ENCODE data around the gene HDAC4.

HDAC4 gene

GRCh38 chr2:239343946-239344856 is 56.6 kb downstream of the HDAC4 start:
- DNase-seq, result no peak

GRCh38 chr2:239343460-239343859 is 57.4 kb downstream of the HDAC4 start:
- no peak for DNase-seq

- no peak for DNase-seq
These were observed 59.0 kb downstream of the HDAC4 start for GRCh38 chr2:239341840-239342239.

GRCh38 chr2:239341146-239341732 is 59.6 kb downstream of the HDAC4 start:
- DNase-seq, result no peak

- no peak for DNase-seq
These were observed 60.9 kb downstream of the HDAC4 start for GRCh38 chr2:239339726-239340601.

- DNase-seq, result no peak
These were observed 61.6 kb downstream of the HDAC4 start for GRCh38 chr2:239339241-239339640.

GRCh38 chr2:239337877-239338484 is 62.8 kb downstream of the HDAC4 start:
- no peak for DNase-seq

- DNase-seq, result no peak
These were observed 63.5 kb downstream of the HDAC4 start for GRCh38 chr2:239337122-239337876.

GRCh38 chr2:239331560-239331959 is 69.3 kb downstream of the HDAC4 start:
- DNase-seq, result no peak

- no peak for DNase-seq
These were observed 70.0 kb downstream of the HDAC4 start for GRCh38 chr2:239330836-239331235.

GRCh38 chr2:239329972-239330572 is 70.7 kb downstream of the HDAC4 start:
- no peak for DNase-seq

GRCh38 chr2:239329284-239329971 is 71.4 kb downstream of the HDAC4 start:
- DNase-seq, result no peak

- peak; percentile 74 for DNase-seq
These were observed 72.2 kb downstream of the HDAC4 start for GRCh38 chr2:239328351-239329191.

GRCh38 chr2:239327536-239328350 is 73.1 kb downstream of the HDAC4 start:
- no peak for DNase-seq

GRCh38 chr2:239326831-239327535 is 73.8 kb downstream of the HDAC4 start:
- DNase-seq, result peak; percentile 6

GRCh38 chr2:239324456-239324855 is 76.4 kb downstream of the HDAC4 start:
- DNase-seq, result no peak

GRCh38 chr2:239323447-239323846 is 77.4 kb downstream of the HDAC4 start:
- no peak for DNase-seq

GRCh38 chr2:239322416-239323086 is 78.3 kb downstream of the HDAC4 start:
- no peak for DNase-seq
